Astrocyte (in vitro differentiated cells and primary cell): Measurements from ENCODE around the gene GPAT3. TPM values are rescaled to one million over a fixed set of nuclear protein-coding genes. Genes with fewer than 3 reads are reported as not detected.
"Not testable (repeated sequence)": the region's sequence is repeated elsewhere in the genome, so short reads cannot be mapped to it uniquely, and the experiment has no call there.

Source experiments
- DNase-seq: peaks from one replicate; pipeline ENCODE4 v3.0.0-alpha.2; 2010; ENCODE audit warnings: low read depth
- FAIRE-seq: peaks from 2 replicates; lab custom pipeline; 2011; peaks lifted over from hg19 to GRCh38; lab: Jason Lieb, UNC
- H2AFZ ChIP-seq: 2 replicates; pipeline ENCODE4 v1.6.0; 2012; ENCODE audit warnings: low read depth, low read length, inconsistent platforms
- H3K27ac ChIP-seq: 2 replicates; pipeline ENCODE4 v1.5.1; 2011; ENCODE audit warnings: low read depth, low read length, inconsistent platforms
- H3K27me3 ChIP-seq: 2 replicates; pipeline ENCODE4 v1.6.0; 2011; ENCODE audit warnings: low read length, inconsistent platforms; ENCODE audit not compliant: insufficient read depth
- H3K36me3 ChIP-seq: 2 replicates; pipeline ENCODE4 v1.5.1; 2011; ENCODE audit warnings: low read length, inconsistent platforms; ENCODE audit not compliant: insufficient read depth
- H3K4me1 ChIP-seq: 2 replicates; pipeline ENCODE4 v1.5.1; 2011; ENCODE audit warnings: low read length, inconsistent platforms; ENCODE audit not compliant: insufficient read depth
- H3K4me2 ChIP-seq: 2 replicates; pipeline ENCODE4 v1.6.0; 2012; ENCODE audit warnings: low read length, inconsistent platforms
- H3K4me3 ChIP-seq: 2 replicates; pipeline ENCODE4 v1.5.1; 2011; ENCODE audit warnings: low read depth, mild to moderate bottlenecking, low read length, inconsistent platforms; ENCODE audit not compliant: insufficient read depth
- H3K79me2 ChIP-seq: 2 replicates; pipeline ENCODE4 v1.6.0; 2012; ENCODE audit warnings: mild to moderate bottlenecking, low read length, inconsistent platforms; ENCODE audit not compliant: insufficient read depth
- H3K9ac ChIP-seq: 2 replicates; pipeline ENCODE4 v1.6.0; 2012; ENCODE audit warnings: mild to moderate bottlenecking, low read length, inconsistent platforms
- H3K9me3 ChIP-seq: 2 replicates; pipeline ENCODE4 v1.5.1; 2012; ENCODE audit warnings: low read depth, mild to moderate bottlenecking, low read length, inconsistent platforms; ENCODE audit not compliant: insufficient read depth
- H4K20me1 ChIP-seq: 2 replicates; pipeline ENCODE4 v1.6.0; 2012; ENCODE audit warnings: low read length, inconsistent platforms; ENCODE audit not compliant: insufficient read depth
- H3K27ac Mint-ChIP-seq: one replicate; pipeline ENCODE4 v1.8.0; 2021; ENCODE audit warnings: mild to moderate bottlenecking, mixed read lengths; ENCODE audit not compliant: unreplicated experiment
- H3K27me3 Mint-ChIP-seq: one replicate; pipeline ENCODE4 v1.8.0; 2021; ENCODE audit warnings: low read depth, mixed read lengths; ENCODE audit not compliant: unreplicated experiment
- H3K36me3 Mint-ChIP-seq: one replicate; pipeline ENCODE4 v1.8.0; 2021; ENCODE audit warnings: low read depth, mixed read lengths; ENCODE audit not compliant: unreplicated experiment
- H3K4me1 Mint-ChIP-seq: one replicate; pipeline ENCODE4 v1.8.0; 2021; ENCODE audit warnings: low read depth, mixed read lengths; ENCODE audit not compliant: unreplicated experiment
- H3K4me3 Mint-ChIP-seq: one replicate; pipeline ENCODE4 v1.8.0; 2021; ENCODE audit warnings: mild to moderate bottlenecking, moderate library complexity, mixed read lengths; ENCODE audit not compliant: unreplicated experiment
- H3K9me3 Mint-ChIP-seq: one replicate; pipeline ENCODE4 v1.8.0; 2021; ENCODE audit warnings: mild to moderate bottlenecking, mixed read lengths; ENCODE audit not compliant: unreplicated experiment
- CTCF ChIP-seq: IDR thresholded peaks from 2 replicates; pipeline ENCODE4 v1.5.1; 2011; ENCODE audit warnings: low read depth, mild to moderate bottlenecking, inconsistent platforms, low read length, moderate library complexity; ENCODE audit not compliant: insufficient read depth
- EZH2 ChIP-seq: IDR thresholded peaks from 2 replicates; pipeline ENCODE4 v1.6.1; 2012; ENCODE audit warnings: mild to moderate bottlenecking, low read length, inconsistent platforms; ENCODE audit not compliant: insufficient read depth
- total RNA-seq: library from RNA; stranded (reverse); gene quantifications from 2 replicates; pipeline ENCODE4 v1.2.1, GENCODE V29; 2021

GPAT3 gene
- total RNA-seq, 1 donor from 2014 or later: 0.39 TPM

GRCh38 chr4:83618991-83619645 is 83.2 kb downstream of the GPAT3 start:
- FAIRE-seq (peak; percentile 77), DNase-seq (peak; percentile 65)
- H3K27ac Mint-ChIP-seq: peak overlapping the region; percentile 48
- peaks cover 21% of the 10 kb centered on the region for H3K4me1 Mint-ChIP-seq
- no peak overlapping the region for H2AFZ ChIP-seq
- no peak overlapping the region for H3K9ac ChIP-seq
- H3K27me3 Mint-ChIP-seq: no peaks in the 10 kb centered on the region
- H4K20me1 ChIP-seq: no peaks in the 10 kb centered on the region
- peak overlapping the region; percentile 68 for H3K4me2 ChIP-seq
- no peaks in the 10 kb centered on the region for H3K36me3 ChIP-seq
- H3K4me1 ChIP-seq: peaks cover 21% of the 10 kb centered on the region
- H3K4me3 Mint-ChIP-seq: no peak overlapping the region
- H3K27me3 ChIP-seq: no peaks in the 10 kb centered on the region
- peaks cover 14% of the 10 kb centered on the region for H3K9me3 ChIP-seq
- peak overlapping the region; percentile 18 for H3K4me3 ChIP-seq
- no peaks in the 10 kb centered on the region for H3K79me2 ChIP-seq
- peaks cover 16% of the 10 kb centered on the region for H3K9me3 Mint-ChIP-seq
- no peaks in the 10 kb centered on the region for H3K36me3 Mint-ChIP-seq
- H3K27ac ChIP-seq: peak overlapping the region; percentile 23
- TF ChIP-seq EZH2 (no peak), CTCF (no peak)

GRCh38 chr4:83622127-83622526 is 86.2 kb downstream of the GPAT3 start:
- not testable (repeated sequence) for H3K36me3 ChIP-seq, H4K20me1 ChIP-seq, H3K27ac ChIP-seq, H3K9ac ChIP-seq, H3K27me3 Mint-ChIP-seq, FAIRE-seq, H3K4me3 Mint-ChIP-seq, H3K27me3 ChIP-seq, DNase-seq, H3K27ac Mint-ChIP-seq, H3K4me3 ChIP-seq, H2AFZ ChIP-seq, H3K36me3 Mint-ChIP-seq, H3K79me2 ChIP-seq, H3K4me2 ChIP-seq
- Histone ChIP-seq H3K9me3 (peaks cover 14% of the 10 kb centered on the region), H3K4me1 (peaks cover 21% of the 10 kb centered on the region)
- Mint-ChIP-seq H3K4me1 (peaks cover 25% of the 10 kb centered on the region), H3K9me3 (peaks cover 16% of the 10 kb centered on the region)

DNA sequence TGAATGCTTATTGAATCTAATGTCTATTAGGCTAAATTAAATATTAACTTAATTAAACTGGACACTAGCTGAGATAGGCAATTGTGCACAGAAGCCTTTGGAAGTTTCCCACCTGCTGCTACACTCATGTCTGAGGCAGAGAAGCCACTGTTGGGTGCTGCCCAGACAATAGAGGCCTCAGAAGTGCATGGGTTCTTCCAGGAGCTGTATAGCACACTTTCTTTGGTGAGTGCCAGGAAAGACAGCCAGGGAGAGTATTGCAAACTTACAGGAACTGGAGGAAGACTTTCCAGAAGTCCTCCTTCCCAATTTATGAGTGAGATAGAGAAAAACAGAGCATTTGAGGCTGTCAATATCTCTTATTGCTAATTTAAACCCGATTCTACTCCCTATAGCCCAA is 89.9 kb downstream of the GPAT3 start:
- Mint-ChIP-seq H3K4me3 (no peak overlapping the region), H3K4me1 (peaks cover 9% of the 10 kb centered on the region), H3K36me3 (no peaks in the 10 kb centered on the region), H3K9me3 (peaks cover 16% of the 10 kb centered on the region), H3K27me3 (no peaks in the 10 kb centered on the region), H3K27ac (no peak overlapping the region)
- Histone ChIP-seq H3K27ac (no peak overlapping the region), H3K79me2 (no peaks in the 10 kb centered on the region), H3K4me2 (no peak overlapping the region), H3K27me3 (peaks cover 2% of the 10 kb centered on the region), H3K9ac (no peak overlapping the region), H2AFZ (no peak overlapping the region), H3K4me3 (no peak overlapping the region), H4K20me1 (no peaks in the 10 kb centered on the region), H3K9me3 (peaks cover 14% of the 10 kb centered on the region), H3K4me1 (no peaks in the 10 kb centered on the region), H3K36me3 (no peaks in the 10 kb centered on the region)
- DNase-seq (no peak), FAIRE-seq (no peak)
- TF ChIP-seq CTCF (no peak), EZH2 (no peak)
